ENCODE results near the gene DGKE. TPM values are rescaled to one million over a fixed set of nuclear protein-coding genes. Genes with fewer than 3 reads are reported as not detected.

The DGKE gene
- total RNA-seq, 1 donor from 2014 or later = 85.0 TPM

GRCh38 chr17:56910509-56911235, 76.7 kb downstream of the DGKE start:
- DNase-seq (ENCODE audit: low spot score in 2 of 2) = no peak
- Histone ChIP-seq H3K4me1 (peaks cover 0 to 14% of the 10 kb centered on the region in 2 donors), H3K4me3 (peak overlapping the region in 1 of 2 donors; percentile 5), H3K9me3 (no peaks in the 10 kb centered on the region), H3K36me3 (peaks cover 11 to 27% of the 10 kb centered on the region in 2 donors), H3K27ac (peak overlapping the region; percentile 41 to 58), H3K27me3 (no peaks in the 10 kb centered on the region)
- no peak for TF ChIP-seq CTCF (IDR thresholded peaks at IDR 0.05)
- intact Hi-C loops (cut with DNase I) = loop anchor here (5.0 kb wide), 1 partner anchor 67 kb away; the partner anchor contains the start of gene SCPEP1

GRCh38 chr17:56912105-56912999, 78.4 kb downstream of the DGKE start:
- no peak for DNase-seq (ENCODE audit: low spot score in 2 of 2)
- TF ChIP-seq CTCF (IDR thresholded peaks at IDR 0.05) = no peak
- intact Hi-C loops (cut with DNase I) = loop anchor here (5.0 kb wide), 1 partner anchor 65 kb away; the partner anchor contains the start of gene SCPEP1
- Histone ChIP-seq H3K27ac (peak overlapping the region; percentile 87), H3K4me1 (peaks cover 0 to 17% of the 10 kb centered on the region in 2 donors), H3K9me3 (no peaks in the 10 kb centered on the region), H3K27me3 (no peaks in the 10 kb centered on the region), H3K36me3 (peaks cover 0 to 10% of the 10 kb centered on the region in 2 donors), H3K4me3 (peak overlapping the region; percentile 91 to 92)

- H3K27ac ChIP-seq = peak overlapping the region; percentile 87
- no peaks in the 10 kb centered on the region for H3K9me3 ChIP-seq
- TF ChIP-seq CTCF (IDR thresholded peaks at IDR 0.05) = no peak
- no peak for DNase-seq (ENCODE audit: low spot score in 2 of 2)
- peaks cover 0 to 17% of the 10 kb centered on the region in 2 donors for H3K4me1 ChIP-seq
- peak overlapping the region; percentile 91 to 92 for H3K4me3 ChIP-seq
- no peaks in the 10 kb centered on the region for H3K27me3 ChIP-seq
- peaks cover 0 to 4% of the 10 kb centered on the region in 2 donors for H3K36me3 ChIP-seq
- intact Hi-C loops (cut with DNase I) = loop anchor here (5.0 kb wide), 1 partner anchor 64 kb away; the partner anchor contains the start of gene SCPEP1
Measured at GRCh38 chr17:56913000-56913311, 79.0 kb downstream of the DGKE start.

- H3K27ac ChIP-seq = peak overlapping the region; percentile 87
- no peaks in the 10 kb centered on the region for H3K27me3 ChIP-seq
- TF ChIP-seq CTCF (IDR thresholded peaks at IDR 0.05) = no peak
- no peaks in the 10 kb centered on the region for H3K36me3 ChIP-seq
- H3K9me3 ChIP-seq = no peaks in the 10 kb centered on the region
- intact Hi-C loops (cut with DNase I) = loop anchor here (5.0 kb wide), 1 partner anchor 64 kb away; the partner anchor contains the start of gene SCPEP1
- H3K4me3 ChIP-seq = peak overlapping the region; percentile 91 to 92
- DNase-seq (ENCODE audit: low spot score in 2 of 2) = no peak
- peaks cover 0 to 17% of the 10 kb centered on the region in 2 donors for H3K4me1 ChIP-seq
Measured at GRCh38 chr17:56913353-56913866, 79.5 kb downstream of the DGKE start.

- intact Hi-C loops (cut with DNase I) = loop anchor here (5.0 kb wide), 1 partner anchor 63 kb away; the partner anchor contains the start of gene SCPEP1
- peak; percentile 75 to 96 for DNase-seq (ENCODE audit: low spot score in 2 of 2)
- H3K36me3 ChIP-seq = no peaks in the 10 kb centered on the region
- peaks cover 0 to 17% of the 10 kb centered on the region in 2 donors for H3K4me1 ChIP-seq
- no peaks in the 10 kb centered on the region for H3K27me3 ChIP-seq
- peak within 1 kb of the TSS; percentile 87 for H3K27ac ChIP-seq
- H3K4me3 ChIP-seq = peak within 1 kb of the TSS; percentile 91 to 92
- no peaks in the 10 kb centered on the region for H3K9me3 ChIP-seq
- TF ChIP-seq CTCF (IDR thresholded peaks at IDR 0.05) = no peak
Measured at GRCh38 chr17:56913867-56914580, 80.1 kb downstream of the DGKE start, which contains the start of gene TRIM25. TSS of gene TRIM25 (minus strand) at chr17:56914049. CDS start at chr17:56913988, 61 bp downstream.

Data from ascending aorta (tissue), 2 donors.